ENCODE results near the gene ANKHD1.

ANKHD1 gene

DNA sequence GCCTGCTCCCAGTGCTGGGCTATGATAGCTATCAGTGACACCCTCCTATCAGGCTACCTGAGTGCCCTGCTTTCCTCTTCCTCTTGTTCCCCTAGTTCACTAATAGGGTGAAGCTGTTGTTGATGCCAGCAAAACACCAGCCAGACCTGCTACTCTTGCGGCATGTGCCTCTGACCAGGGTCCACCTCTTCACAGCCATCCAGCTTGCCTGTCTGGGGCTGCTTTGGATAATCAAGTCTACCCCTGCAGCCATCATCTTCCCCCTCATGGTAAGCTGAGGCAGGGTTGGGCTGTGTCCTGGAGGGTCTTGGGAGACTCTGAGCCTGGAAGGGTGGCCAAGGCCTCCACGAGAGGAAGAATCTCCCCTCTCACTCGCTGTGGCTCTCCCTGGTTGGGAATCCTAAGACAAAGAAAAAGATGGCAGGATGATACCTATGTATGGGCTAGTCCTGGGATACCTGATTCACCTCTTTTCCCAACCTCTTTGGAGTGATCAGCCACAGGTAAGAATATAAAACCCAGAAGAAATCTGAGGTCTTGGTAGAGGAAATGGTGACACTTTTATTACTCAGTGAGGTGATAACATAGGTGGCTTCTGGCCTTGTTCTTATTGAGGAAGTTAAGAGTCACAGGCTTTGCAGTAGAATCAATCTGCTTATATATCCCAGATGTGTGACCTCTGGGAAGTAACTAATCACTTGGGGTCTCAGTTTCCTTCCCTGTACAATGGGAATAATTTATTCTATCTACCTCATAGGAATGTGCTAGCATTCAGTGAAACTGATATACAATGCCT is 30.1 kb upstream of the ANKHD1 start:
- ATAC-seq (no peak), DNase-seq (no peak)

DNA sequence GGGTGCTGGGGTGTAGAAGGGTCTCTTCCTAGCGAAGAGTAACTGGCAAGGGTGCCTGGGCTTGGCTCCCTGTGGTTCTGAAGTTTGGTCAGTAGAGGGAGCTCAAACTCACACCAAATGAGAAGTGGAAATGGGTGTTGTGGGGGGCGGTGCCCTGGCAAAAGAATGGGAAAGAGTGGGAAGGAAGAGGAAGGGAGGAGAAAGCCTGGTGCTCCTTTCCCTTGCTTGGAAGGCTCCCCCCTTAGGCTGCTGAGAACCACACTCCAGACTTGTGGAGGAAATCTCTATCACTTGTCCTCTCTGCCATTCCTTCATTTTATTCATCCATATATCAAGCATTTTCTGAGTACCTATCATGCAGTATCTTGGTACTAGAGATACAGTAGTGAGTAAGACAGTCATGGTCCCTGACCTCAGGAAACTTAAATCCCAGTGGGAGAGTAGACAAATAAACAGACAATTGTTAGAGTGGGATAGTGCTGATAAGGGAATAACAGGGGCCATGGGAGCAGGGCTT is 28.6 kb upstream of the ANKHD1 start:
- ATAC-seq (peak; percentile 45), DNase-seq (peak; percentile 52)

DNA sequence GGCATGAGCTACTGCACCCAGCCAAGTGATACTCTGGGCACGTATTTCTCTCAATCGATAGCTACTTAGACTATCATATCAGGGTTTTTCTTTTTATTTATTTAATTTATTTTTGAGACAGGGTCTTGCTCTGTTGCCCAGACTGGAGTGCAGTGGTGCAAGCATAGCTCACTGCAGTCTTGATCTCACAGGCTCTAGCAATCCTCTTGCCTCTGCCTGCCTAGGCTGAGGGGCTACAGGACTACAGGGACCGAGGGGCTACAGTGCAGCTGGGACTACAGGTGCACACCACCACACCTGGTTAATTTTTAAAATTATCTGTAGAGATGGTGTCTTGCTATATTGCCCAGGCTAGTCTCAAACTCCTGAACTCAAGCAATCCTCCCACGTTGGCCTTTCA is 20.3 kb upstream of the ANKHD1 start:
- DNase-seq, result no peak
- no peak for ATAC-seq

DNA sequence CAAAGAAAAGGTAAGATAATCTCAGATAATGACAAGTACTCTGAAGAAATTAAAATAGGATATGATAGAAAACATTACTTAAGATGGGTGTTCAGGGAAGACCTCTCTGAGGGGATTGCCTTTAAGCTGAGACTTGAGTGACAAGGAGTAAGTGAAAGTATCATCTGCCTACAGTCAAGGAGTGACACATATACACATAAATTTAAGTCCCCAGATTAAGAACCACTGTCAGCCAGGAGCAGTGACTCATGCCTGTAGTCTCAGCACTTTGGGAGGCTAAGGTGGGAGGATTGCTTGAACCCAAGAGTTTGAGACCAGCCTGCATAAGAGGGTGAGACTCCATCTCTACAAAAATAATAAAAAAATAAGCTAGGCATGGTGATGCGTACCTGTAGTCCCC is 19.7 kb upstream of the ANKHD1 start:
- peak; percentile 96 for ATAC-seq
- DNase-seq, result no peak

DNA sequence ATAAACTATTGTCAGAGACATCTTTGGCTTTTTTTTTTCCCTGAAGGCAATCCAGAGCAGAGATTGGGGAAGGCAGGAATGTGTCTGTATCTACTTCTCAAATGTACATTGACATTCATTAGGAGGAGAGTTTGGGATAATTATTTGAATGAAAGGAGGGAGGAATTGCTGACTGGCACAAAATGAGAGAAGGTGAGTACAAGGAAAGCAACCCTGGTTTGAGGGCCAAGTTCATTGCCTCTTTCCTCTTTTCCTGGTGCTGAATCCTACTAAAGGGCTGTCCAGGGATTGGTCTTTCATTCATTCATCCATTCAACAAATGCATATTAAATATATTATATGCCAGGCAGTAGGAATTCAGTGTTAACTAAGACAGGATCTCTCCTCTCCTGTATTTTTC is 18.8 kb upstream of the ANKHD1 start:
- ATAC-seq, result no peak
- no peak for DNase-seq

DNA sequence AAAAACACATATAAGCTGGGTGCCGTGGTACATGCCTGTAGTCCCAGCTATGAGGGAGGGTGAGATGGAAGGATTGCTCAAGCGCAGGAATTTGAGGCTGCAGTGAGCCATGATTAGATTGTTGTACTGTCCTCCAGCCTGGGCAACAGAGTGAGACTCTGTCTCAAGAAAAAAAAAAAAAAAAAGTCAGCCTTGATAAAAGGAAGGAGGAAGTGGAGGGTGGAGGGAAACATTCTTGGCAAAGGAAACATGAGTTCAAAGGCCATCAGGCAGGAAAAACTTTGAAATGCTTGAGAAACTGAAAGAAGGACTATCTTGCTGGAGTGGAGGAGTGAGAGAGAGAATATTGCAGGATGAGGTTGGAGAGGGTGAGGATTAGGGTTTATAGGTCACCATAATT is 18.3 kb upstream of the ANKHD1 start:
- ATAC-seq (no peak), DNase-seq (no peak)

DNA sequence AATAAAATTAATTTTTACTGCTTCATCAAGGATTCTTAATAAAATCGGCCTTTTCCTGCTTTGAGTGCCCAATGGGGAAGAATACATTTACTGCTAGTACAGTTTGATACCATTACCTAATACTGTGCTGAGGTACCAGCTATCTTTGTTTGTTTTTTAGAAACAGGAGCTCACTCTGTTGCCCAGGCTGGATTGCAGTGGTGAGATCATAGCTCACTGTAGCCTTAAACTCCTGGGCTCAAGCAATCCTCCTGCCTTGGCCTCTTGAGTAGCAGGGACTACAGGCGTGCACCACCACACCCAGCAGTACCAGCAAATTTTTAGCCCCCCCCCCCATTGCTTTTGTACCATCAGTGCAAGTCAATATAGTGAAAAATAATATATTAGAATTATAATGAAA is 13.6 kb upstream of the ANKHD1 start:
- DNase-seq (no peak), ATAC-seq (no peak)

DNA sequence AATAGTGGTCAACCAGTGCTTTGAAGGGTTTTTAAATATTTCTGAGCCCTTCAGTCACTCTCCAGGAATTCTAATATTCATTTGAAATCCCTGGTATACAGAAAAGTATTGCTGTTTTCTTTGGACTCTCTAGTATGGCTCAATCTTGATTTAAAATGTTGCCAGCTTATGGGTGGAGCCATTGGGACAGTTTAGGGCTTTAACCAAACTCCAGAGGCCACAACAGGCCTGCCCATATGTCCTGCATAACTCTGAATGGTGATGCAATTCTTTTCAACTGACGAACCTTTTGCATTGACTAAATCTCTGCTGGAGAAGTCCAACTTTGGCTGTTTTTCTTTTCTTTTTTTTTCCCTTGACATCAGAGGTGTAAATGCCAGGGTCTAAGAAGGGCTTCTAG is 10.3 kb upstream of the ANKHD1 start:
- no peak for DNase-seq
- no peak for ATAC-seq

DNA sequence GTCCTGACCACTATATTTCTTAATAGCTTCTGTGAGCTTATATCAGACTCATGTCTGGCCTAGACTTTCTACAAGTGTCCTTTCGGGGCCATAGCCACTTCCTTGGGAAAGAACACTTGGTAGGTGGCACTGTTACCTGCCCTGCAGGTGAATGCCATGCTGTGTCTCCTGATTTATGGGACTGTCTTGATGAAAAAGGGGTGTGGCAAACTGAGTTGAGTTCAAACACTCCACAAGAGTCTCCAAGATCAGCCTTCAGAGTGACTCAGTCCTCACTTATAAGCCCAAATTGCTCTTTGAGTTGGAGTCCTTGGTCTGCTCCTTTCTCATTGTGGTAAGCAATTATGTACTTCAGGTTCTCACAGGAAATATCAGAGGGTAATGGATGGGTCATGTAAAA is 9.9 kb upstream of the ANKHD1 start:
- ATAC-seq (no peak), DNase-seq (no peak)

DNA sequence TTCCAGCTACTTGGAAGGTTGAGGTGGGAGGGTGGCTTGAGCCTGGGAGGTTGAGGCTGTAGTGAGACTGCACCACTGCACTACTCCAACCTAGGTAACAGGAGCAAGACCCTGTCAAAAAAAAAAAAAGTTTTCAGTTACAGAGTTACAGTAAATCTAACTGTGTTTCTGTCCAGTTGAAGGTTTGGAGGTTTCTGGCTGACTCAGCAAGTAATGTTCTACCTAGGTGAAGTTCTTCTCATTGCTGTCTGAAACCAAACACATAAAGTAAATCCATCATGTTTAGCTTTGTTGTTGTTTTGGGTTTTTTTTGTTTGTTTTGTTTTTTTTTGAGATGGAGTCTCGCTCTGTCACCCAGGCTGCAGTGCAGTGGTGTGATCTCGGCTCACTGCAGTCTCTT is 7.9 kb upstream of the ANKHD1 start:
- no peak for ATAC-seq

DNA sequence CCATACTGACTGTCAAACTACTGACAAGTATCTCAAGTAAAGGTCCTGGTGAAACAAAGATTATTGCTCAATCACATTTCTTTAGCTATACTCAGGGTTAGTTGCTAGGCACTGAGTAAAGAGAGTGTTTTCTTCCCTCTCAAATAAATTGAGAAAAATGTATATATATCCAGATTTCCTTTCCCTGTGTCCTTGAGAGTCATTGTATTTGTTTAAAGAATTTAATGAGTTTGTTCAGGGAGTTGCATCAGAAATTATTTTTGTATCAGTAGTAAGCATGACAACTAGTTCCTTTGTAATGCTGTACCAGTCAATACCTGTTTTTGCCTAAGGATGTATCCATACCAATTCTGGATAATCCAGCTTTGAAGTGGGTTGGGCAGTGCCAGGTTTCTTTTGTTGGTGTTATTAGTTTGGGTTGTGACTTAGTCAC is 3.2 kb upstream of the ANKHD1 start:
- ATAC-seq (no peak), DNase-seq (no peak)

More for the DNA sequence above, 7.9 kb upstream of the ANKHD1 start:
- no peak for DNase-seq

DNA sequence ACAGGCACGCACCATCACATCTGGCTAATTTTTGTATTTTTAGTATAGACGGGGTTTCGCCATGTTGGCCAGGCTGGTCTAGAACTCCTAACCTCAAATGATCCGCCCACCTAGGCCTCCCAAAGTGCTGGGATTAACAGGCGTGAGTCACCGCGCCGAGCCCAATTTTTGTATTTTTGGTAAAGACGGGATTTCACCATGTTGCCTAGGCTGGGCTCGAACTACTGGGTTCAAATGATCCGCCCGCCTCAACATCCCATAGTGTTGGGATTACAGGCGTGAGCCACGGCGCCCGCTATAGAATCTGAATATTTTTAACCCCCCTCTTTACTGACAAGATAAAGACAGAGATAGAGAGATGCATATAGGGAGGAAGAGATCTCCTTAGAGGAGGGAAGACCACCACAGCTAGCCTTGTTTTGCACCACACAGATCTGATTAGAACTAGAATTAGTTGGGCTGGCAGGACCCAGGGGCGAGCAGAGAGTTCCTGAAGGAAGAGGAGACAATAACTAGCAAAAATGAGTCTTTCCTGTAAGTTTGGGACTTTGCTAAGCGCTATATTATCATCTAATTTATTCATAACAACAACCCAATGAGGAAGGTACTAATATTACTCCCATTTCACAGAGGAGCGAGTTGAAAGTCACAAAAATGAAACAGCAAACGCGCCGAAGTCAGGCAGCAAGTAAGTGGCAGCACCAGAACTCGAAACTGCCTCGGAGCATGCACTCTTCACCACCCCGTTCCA is 1.5 kb upstream of the ANKHD1 start:
- ATAC-seq (no peak), DNase-seq (peak; percentile 7)

DNA sequence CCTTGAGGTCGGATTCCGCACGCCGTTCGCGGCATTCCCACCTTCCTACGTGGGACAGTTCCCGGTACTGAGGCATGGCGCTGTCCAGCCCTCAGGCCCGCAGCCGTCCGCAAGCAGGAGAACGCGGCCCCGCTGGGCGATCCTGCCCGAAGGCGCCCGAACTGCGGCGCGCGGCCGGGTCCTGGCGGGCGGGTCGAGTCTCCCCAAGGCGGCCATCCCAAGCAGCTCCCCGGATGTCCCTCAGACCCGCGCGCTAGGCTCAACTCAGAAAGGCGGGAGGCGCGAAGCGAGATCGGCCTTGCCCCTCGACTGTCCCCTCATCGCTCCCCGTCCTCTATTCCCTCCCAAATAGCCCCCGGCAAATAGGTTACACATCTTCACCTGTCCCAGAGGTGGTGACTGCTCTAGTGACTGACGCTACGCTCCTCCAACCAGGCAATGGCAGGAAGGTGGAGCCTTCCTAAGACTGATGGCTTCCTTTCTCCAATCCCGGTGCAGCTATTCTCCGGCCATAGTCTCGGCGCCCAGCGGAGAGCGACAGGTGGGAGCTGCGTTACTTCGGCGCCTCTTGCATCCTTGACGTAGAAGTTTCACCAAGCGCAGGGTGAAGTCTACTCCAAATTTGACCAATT is 787 bp upstream of the ANKHD1 start:
- DNase-seq (peak; percentile 86), ATAC-seq (peak; percentile 75)

DNA sequence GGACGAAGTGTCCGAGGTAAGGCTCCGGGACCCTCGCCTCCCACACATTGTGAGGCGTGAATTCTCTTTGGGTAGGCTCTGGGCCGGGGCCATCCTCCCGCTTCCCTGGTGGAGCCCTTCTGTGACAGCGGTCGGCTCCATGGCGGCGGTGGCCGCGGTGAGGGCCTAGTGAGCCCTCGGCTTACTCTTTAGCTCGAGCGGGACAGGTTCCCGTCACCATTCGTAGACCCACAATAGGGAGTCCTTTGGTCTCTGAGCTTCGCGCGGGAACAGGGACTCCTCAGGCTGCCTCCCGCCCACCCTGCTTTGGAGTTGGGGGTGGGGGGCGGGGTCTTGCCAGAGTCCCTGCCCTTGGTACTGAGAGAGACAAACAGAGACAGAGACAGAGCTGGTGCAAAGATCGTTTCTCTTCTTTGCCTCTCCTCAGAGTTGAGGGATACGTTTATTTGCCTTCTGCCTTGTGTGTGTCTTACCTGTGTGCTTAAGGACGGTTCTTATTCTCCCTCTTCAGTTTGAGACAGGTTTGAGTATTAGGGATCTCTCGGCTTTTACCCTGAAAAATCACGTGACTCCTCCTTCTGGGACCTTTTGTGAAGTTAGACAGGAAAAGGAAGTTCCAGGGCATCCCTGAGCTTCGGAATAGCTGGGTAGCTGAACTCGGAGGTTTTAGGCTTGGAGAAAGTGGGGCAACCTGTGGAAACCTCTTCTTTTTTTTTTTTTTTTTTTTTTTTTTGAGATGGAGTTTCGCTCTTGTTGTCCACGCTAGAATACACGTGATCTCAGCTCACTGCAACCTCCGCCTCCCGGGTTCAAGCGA is 833 bp downstream of the ANKHD1 start:
- DNase-seq, result peak; percentile 67
- ATAC-seq, result peak; percentile 1

DNA sequence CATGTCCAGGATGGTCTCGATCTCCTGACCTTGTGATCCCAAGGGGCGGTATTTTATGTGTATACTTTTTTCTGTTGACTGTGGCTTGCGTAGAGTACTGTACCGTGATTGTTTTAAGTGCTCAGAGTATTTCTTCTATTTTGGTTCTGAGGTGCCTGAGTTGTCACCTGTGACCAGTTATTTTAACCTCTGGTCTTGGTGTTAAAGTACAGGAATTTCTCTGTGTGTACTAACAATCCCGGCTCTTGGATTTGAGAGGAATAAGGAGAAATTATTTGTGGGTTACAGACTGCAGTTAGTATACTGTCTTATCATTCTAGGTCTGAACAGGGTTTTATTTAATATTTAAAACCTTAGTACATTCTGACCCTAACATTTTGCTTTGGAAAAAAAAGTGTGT is 2.0 kb downstream of the ANKHD1 start:
- no peak for ATAC-seq
- DNase-seq, result no peak

DNA sequence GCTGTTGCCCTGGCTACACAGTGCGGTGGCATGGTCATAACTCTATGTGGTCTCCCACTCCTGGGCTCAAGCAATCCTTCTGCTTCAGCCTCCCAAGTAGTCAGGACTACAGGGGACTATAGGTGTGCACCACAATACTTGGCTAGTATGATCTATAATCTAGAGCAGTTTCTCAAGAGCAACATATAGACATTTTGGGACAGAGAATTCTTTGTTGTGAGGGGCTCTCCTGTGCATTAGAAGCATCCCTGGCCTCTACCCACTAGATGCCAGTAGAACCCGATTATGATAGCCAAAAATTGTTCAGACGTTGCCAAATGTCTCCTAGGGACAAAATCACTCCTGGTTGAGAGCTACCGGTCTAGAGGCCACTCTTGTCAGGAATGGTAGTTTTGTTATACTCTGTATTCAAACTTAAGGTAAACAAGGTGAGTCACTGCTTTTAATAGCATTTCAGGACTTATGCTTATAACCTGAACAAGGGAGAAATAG is 7.2 kb downstream of the ANKHD1 start:
- no peak for ATAC-seq
- DNase-seq, result no peak

DNA sequence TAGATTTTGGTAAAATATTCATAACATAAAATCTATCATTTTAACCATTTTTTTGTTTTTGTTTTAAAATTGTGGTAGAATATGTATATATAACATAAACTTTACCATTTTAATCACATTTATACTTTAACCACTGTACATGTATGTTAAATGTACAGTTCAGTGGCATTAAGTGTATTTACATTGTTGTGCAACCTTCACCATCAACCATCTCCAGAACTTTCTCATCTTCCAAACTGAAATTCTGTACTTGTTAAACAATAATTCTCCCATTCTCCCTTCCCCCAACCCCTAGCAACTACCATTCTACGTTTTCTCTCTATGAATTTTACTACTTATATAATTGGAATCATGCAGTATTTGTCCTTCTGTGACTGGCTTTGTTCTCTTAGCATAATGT is 11.6 kb downstream of the ANKHD1 start:
- no peak for ATAC-seq

DNA sequence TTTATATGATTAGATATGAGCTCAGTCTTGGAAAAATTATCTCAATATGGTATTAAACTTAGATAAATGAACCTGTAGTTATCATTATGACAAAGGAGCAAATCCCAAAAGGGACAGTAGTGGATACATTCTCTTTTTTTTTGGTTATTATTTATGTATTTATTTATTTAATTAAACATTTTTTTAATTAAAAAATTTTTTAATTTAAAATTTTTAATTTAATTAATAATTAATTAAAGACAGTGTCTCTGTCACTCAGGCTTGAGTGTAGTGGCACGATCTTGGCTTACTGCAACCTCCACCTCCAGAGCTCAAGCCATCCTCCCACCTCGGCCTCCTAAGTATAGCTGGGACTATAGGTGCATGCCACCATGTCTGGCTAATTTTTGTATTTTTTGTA is 15.6 kb downstream of the ANKHD1 start:
- ATAC-seq, result no peak
- no peak for DNase-seq

More for the DNA sequence above, 11.6 kb downstream of the ANKHD1 start:
- DNase-seq, result no peak

DNA sequence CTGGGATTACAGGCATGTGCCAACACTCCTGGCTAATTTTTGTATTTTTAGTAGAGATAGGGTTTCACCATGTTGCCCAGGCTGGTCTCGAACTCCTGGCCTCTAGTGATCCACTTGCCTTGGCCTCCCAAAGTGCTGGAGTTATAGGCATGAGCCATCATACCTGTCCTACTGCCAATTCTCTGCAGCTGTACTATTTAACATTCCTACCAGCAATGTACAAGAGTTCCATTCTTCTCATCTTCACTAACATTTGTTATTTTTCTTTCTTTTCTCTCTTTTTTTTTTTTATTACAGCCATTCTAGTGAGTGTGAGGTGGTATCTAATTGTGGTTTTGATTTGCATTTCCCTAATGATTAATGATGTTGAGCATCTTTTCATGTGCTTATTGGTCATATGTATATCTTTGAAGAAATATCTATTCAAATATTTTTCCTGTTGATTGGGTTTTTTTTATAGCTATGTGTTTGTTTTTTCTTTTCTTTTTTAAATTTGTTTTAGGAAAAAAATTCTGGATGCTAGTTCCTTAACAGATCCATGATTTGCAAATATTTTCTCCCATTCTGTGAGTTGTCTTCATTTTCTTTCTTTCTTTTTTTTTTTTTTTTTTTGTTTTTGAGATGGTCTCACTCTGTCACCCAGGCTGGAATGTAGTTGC is 17.4 kb downstream of the ANKHD1 start:
- no peak for ATAC-seq
- no peak for DNase-seq

DNA sequence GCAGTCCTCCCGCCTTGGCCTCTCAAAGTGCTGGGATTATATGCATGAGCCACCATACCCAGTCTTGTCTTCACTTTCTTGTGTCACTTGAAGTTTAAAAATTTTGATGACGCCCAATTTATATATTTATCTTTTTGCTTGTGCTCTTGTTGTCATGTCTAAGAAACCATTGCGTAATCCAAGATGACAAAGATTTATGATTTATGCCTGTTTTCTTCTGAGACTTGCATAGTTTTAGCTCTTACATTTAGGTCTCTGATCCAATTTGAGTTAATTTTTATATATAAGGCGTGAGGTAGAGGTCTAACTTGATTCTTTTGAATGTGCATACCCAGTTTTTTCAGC is 18.6 kb downstream of the ANKHD1 start:
- ATAC-seq, result no peak
- DNase-seq, result no peak

DNA sequence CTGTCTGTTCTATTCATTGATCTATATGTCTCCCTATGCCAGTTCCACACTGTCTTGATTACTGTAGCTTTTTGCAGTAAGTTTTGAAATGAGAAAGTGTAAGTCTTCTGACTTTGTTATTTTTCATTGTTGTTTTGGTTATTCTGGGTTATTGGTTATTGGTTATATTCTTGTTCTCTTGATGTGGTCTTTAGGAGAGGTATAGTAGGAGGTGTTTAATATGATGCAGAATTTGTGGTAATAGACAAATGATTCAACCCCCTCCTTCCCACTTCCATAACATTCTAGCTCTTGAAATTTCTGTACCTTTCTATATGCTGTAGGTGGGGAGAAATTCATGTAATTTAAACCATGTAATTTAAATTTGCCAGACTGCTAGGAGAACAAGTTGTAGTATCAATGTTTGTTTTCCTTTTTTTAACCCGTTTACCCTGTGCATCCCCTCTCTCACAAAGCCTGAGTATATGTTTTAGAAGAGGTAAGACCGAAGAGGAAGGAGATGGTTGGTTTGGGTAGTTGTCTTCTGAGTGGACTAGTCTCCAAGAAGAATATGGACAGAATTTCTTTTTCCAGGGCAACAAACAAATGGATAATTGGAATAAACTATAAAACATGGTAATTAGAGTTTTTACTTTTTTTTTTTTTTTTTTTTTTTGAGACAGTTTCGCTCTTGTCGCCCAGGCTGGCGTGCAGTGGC is 19.2 kb downstream of the ANKHD1 start:
- peak; percentile 72 for ATAC-seq
- DNase-seq, result no peak
